Epidermal melanocyte (primary cell): ENCODE data around the gene ANKS1B.

ENCODE experiments used
- DNase-seq: peaks from one replicate; pipeline ENCODE4 v3.0.0; 2011; ENCODE audit warnings: low spot score; ENCODE audit not compliant: insufficient read length

Gene ANKS1B

DNA sequence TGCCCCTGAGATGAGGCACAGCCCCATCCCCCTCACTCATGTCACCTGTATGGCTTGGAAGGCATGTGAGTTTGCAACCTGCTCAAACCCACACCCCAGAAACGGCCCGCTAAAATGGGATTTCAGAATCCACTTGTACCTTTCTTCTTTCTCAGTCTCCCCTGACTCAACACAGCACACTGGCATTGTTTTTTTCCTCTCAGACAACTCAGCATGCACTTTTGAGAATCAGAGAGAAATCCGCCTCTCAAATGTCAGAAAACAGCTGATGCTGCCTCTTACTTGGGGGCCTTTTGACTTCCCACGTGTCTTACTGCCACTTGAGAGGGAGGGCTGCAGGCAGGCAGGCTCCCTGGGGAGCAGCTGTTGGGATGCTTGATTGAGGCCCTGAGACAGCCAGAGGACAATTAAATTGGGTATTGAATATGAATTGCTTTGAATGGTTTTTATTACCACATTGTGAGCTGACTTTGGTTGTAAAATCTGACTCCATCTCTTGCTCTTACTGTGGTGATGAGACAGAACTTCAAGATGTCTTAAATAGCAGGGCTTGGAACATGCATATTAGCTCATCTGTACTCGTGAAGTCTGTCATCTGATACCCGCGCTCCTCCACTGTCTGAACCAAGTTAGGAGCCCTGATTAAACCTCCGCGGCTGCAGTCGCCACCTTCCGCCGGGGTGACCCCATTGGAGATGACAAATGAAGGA lies 1243.0 kb downstream of the ANKS1B start:
- no peak for DNase-seq

DNA sequence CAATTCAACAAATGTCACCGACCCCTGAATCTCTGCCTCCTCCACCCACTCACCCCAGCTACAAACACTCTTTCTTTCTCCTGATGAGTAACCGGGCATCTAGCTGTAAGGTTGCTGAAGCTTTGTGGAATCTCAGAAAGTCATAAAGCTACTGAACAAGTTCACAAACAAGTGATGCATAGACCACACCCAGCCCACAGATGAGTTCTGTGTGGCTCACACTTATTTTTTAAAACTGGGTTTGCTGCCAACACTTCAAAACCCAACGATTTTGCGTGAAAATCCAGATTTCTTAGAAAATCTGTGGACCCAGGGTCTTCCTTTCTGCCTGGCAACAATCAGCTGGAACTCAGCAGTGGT lies 1243.6 kb downstream of the ANKS1B start:
- DNase-seq: no peak

DNA sequence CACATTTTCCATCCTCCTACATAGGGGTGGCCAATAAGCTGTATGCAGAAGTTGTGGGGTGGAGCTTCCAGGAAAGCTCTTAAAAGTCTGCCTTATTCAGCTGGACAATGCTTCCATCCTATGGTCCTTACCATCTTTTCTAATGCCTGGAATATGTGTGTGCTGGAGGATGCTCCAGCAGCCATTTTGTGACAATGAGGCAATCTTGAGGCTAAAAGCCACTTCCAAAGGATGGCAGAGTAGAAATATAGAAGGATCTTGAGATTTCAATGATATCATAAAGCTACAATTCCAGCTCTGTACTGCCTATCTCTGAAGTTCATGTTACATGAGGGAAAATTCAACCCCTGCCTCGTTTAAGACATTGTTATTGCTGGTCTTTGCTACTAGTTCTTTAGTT lies 1244.0 kb downstream of the ANKS1B start:
- no peak for DNase-seq

DNA sequence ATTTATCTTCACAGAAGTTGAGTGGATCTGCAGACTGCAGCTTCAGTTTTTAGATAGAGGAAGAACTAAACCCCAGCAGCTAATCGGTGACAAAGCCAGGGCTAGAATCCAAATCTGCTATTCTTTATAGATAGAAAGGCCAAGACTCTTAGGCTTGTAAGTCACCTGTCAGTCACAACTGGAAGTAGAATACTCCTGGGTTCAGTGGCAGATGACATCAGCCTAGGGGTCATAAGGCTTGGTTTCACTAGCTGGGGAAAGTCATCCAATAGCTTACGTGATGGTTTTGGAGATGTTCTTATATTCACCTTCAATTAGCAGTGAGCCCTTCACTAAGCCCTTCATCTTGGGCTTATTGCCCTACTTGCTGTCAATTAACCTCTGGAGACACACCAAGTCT lies 1246.2 kb downstream of the ANKS1B start:
- no peak for DNase-seq

DNA sequence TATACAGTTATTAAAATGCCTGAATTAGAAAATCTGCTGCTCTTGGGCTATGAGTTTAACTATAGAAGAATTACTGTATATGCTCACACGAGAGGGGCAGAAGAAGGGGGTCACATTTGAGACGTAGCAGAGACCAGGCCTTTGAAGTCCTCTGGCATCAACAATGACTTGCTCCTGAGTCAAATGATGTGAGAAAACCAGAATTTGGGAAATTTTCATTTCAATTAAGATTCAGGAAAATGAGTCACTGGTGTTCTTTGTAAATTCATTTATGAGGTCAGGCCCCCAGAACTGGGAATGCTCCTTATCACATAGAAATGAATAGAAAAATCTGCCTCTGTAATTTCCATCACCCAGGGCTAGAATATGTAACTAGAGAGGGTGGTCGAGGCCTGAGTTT lies 1246.7 kb downstream of the ANKS1B start:
- DNase-seq: no peak

DNA sequence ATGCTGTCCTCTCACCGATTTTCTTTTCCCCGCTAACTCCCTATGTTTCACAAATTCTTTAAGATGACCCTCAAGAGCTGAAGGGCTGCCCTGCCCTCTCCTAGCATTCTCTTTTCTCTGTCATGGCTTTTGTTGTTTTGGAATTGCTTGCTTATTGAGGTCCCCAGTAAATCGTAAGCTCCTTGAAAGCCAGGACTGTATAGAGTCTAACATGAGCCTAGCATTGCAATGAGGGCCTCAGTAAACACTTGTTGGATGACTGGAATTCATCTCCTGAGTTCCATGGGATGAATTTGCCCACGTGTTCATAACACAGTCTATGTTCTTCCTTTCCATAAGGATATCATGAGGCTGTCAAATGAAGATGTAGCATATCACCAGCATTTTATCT lies 1247.4 kb downstream of the ANKS1B start:
- DNase-seq: no peak

DNA sequence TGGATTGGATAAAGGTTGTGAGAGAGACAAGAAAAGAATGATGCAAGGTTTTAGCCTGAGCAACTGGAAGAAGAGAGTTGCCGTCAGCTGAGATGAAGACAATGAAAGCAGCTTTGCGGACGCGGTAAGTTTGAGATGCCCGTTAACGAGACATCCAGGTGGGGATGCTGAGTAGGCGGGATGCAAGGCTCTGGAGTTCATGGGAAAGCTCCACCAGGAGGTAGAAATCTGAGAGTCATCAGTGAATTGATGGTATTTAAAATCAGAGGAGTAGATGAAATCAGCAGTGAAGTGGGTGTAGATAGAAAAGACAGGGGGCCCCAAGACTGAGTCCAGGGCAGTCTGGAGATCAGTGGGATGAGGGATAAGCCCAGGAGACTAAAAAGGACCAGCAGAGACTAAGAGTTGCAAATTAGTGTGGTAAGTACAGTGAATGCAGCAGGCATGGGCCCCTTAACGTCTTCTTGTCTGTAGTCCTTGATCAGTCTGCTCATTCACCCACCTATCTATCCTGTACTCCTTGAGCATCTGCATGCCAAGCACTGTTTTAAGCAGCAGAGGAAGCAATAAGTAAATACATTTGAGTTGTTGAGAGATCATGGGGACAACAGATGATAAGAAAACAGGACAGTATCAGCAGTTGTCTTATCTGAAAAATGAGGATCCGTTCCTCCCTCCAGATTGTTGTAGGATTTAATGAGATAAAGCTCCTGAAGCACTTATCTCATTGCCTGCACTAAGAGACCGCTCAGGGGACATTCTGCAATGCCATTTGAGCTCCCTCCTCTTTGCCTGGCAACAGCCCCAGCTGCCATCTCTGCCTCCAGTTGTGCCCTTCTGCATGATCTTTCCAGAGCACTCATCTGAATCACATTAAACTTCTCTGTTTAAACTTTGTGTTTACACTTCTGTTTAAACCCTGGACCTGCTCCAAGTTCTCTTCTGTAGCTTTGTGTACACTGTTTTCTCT lies 1248.1 kb downstream of the ANKS1B start:
- DNase-seq: no peak

DNA sequence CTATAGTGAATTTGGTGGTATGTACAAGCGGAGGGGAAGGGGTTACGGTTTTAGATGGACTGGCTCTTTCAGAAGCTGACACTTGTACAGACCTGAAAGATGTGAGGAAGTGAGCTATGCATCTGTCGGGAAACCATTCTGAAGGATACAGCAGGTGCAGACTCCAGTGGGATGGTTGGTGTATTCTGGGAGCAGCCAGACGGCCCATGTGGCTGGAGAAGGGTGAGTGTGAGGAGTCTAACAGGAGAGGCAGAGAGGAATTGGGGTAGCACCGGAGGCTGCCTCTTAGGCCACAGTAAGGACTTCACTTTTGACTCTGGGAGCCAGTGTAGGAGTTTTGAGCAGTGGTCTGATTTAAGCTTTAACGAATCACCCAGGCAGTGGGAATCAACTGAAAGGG lies 1248.9 kb downstream of the ANKS1B start:
- no peak for DNase-seq

DNA sequence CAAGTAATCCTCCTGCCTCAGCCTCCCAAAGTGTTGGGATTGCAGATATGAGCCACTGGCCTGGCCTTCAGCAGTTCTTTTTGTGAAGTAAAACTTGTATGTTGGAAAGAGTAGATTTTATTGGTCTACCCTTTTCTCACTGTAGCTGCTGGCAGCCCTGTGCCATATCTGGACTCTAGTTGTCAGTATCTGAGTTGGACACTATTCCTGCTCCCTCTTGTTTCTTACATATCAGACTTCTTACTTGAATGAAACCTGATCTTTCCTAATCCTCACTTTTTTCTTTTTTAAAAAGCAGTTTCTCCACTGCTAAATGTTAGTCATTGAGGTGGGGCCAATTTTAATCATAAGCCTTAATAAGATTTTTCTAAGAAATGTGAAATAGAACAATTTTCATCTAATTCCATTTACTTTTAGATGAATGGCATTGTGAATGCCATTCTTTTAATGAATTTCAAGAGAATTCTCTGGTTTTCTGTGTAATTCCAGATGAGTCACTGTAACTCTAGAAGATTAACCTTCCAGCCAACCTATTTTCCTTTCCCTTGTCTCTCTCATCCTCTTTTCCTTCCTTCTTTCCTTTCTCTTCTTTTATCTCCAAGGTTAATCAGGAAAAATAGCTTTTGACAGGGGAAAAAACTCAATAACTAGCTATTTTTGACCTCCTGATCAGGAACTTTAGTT lies 1250.9 kb downstream of the ANKS1B start:
- DNase-seq: no peak

DNA sequence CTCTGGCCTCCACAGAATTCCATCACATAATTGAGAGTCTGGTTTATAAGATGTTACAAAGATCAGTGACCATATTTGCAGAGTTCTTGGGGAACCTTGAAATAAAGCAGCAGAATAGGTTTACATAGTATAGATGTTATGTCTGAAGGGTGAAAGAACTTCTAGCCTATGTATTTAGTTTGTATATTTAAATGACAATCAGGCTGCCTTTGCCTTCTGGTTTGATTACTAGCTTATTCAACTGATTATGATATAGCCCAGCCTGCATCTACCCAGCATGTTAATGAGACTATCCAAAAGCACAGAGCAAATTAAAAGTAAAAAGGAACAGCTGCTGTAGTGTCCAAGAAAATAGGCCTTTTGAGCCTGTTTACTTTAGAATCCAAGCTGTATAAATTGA lies 1254.3 kb downstream of the ANKS1B start:
- no peak for DNase-seq

DNA sequence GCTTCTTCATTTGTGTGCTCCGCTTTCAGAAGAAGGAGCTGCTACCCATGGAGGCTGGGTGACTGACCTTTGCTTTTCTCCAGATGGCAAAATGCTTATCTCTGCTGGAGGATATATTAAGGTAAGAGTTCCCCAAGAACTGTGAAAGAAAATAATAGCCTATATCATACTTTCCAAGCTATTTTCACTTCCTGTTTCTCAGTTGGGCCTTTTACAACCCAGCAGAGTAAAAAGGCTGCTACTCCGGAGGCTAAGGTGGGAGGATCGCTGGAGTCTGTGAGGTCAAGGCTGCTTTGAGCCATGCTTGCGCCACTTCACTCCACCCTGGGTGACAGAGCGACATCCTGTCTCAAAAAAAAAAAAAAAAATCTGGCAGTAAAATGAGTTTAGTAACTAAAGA lies 1257.5 kb downstream of the ANKS1B start:
- no peak for DNase-seq

DNA sequence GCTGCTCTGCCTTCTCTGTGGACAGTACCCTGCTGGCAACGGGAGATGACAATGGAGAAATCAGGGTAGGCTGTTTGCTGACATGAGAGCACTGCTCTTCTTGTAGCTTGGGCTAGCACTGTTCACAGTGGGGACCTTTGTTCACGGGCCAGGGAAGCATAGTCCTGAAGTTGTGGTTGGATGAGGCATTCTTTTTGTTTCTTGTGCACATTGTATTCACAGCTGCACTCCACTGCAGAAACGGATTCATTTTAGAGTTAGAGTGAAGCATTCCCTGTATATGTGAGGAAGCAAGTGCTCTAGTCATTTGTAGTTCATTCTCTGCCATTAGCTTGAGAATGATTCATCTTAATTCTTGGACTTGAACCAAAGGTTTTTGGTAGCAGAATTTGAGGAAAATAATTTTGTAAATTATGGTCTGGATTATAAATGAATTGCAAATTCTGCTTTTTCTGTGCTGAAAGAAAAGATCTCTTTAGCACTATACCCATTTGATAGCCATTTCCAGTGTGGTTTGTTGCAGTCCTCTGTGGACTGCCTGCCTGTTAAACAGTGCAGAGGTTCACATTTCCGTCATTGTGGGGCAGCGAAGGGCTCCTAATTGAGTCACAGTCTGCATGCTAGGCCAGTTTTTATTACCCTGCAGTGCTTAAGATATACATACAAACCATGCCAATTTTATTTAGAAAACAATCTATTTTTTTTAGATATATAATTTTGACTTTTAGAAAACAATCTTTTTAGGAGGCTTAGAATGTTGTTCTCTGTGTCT lies 1259.1 kb downstream of the ANKS1B start:
- DNase-seq: peak; percentile 29

DNA sequence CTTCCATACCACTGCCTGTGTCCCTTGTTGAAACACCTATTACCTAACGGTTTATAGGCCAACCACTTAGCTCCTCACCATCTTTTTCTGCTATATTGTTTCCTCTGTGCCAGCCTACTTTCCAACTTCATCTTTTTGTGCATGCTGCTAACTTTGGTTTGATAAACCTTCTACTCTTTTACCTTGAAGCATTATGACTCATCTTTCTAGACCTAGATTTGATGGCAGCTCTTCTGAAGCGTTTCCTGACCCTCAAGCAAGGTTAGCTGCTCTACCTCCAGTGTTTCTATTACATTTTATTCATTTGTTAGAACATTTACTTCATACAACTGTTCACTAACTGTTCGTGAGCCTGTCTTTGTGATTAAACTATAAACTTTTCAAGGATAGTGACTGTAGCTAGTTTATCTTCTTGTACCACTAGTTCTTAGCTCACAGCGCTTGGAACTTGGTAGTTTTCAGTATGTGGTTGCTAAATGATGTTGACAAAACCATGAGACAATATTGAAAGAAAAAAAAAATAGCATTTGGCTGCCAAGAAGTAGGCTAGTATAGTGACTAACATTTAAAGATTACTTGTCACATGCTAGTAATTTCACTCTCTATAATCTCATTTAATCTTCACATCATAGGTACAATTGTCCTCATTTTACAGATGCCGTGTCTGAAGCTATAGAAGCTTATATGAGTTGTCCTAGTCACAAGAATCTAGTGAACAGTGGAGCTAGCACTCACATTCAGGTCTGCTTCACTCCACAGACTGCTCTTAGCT lies 1260.2 kb downstream of the ANKS1B start:
- DNase-seq: no peak

DNA sequence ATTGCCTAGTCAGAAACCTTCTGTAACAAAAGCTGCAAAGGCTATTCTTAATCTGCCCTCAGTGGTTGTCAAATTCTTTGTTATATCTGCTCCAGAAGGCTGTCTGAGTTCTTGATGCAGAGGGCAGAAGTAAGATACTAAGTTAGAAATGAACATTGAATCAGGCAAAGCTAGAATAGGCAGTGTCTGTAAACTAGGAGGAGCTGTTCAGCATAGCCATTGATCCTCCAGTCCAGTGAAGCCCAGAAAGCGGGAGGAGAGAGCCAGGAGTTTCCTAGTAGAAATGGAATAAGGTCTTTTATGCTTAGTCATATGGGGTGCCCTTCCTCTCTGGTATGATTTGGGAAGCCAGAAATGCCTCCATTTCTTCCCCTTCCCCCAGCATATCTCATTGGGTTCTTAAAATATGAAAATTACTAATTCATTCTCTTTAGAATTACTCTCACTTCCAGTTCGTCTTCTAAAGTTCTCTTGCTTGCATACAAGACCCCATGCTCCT lies 1263.5 kb downstream of the ANKS1B start:
- DNase-seq: no peak

DNA sequence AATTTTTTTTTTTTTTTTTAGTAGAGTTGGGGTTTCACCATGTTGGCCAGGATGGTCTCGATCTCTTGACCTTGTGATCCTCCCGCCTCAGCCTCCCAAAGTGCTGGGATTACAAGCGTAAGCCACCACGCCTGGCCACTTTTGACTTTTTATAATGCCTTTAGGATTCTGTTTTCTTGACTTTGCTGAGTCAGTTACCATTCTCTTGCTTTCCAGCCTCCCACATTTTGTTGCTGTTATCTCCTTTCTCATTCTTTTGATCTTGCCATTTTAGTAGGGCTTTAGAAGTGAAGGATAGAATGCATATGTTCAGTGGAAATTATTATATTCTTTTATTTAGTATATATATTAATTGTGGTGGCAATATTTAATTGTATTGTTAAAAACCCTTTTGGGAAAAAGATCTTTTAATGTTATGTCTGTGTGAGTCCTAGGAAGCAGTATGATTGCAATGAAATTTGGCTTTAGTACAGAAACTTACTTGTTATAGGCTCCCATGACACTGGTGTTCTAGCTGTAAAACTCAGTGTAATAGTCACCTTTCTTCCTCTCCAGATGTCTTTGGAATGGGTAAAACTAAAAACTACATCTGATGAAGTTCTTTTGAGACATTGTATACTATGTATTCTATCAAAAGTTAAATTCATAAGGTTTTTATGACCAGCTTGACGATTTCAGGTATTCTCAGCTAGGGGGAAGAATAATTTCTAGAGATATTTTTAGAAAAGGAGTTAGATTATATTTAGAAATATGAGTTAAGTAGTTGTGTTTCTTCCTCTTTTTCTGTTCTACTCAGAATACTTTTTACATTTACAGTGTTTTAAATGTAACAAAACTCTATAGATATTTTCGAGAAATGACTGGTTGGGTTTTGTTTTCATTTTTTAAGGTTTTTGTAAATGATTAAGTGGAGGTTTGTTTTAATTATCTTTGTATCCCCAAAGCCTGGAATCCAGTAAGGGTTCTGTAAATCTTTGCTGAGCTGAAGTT lies 1264.9 kb downstream of the ANKS1B start:
- no peak for DNase-seq

DNA sequence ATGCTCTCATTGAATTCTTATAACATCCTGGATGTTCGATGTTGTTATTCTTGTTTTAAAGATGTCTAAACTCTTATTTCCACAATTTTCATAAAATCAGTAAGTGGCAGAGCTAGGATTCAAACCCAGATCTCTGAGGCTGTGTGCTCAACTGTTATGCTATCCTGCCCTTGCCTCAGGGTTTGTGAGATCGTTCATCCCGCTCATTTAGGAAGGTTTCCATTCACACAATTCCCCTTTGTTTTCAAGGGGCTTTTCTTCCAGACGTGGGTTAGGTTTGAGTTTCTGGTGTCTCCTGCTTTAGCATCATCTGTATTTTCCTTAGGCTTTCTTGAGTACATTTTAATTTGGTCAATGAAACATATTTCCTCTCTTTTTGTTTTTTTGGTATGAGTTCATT lies 1270.3 kb downstream of the ANKS1B start:
- DNase-seq: no peak

DNA sequence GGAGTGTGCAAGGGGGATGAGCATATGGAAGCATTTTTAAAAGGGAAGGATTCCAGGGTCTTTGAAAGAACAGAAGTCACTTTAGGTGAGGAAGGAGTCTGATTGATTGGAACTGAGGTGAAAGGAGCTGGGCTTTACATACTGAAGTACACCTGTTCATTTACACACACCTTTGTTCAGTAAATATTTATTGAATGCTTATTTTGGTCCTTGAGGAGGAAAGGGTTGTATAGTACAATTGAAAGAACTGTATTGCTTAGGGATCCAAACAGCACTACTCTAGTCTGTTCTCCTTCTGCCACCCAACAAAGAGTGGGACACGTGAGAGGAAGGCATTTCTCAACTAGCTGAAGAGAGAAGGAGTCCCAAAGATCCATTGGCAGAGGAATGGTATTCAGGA lies 1275.7 kb downstream of the ANKS1B start:
- no peak for DNase-seq

DNA sequence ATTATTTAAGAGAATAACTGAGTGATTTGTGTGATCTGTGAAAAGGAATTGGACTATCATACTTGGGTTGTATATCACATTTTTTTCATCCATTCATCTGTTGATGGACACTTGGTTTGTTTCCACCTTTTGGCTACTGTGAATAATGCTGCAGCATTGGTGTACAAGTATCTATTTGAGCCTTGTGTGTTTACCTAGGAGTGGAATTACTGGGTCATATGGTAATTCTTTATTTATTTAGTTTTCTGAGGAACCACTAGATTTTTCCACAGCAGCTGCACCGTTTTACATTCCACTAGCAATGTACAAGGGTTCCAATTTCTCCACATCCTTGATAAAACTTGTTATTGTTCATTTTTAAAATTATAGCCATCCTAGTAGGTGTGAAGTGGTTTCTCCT lies 1283.6 kb downstream of the ANKS1B start:
- DNase-seq: no peak

DNA sequence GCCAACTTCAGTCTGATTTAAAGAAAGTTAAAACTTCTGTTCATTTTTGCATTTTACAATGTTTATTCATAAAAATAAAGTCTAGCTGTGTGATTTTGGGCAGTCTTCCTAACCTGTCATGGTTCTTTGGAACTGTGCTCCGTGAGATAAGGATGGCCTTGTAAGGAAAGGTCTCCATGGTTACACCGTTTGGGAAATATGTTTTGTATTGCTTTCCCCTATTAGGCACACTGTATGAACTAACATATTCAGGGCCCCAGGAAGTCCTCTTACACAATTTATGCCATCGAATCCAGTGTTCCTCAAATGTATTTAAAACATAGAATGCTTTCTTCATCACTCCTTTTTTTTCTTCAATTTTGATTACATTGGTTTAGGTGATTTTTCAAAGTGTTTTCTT lies 1285.2 kb downstream of the ANKS1B start:
- DNase-seq: no peak
